K562 (cell line): ENCODE data around the gene SLC35G2. TPM values are rescaled to one million over a fixed set of nuclear protein-coding genes. Genes with fewer than 3 reads are reported as not detected.

Experiments used
- ATAC-seq: fragments of 200-7000 bp; cut with Tn5 transposase; 3 replicates; pipeline ENCODE4 v1.9.1; 2020; ENCODE audit warnings: moderate library complexity
- BruUV-seq: library from RNA; stranded (reverse); fragments of 400-500 nt; replicated peaks from 2 replicates; lab custom pipeline; 2021; lab: Mats Ljungman, UMichigan
- CTCF ChIA-PET: fragments of 300-600 bp; formaldehyde crosslinking; extraction: SDS; loops from one replicate; lab custom pipeline; 2021; ENCODE audit warnings: low intra/inter-chr PET ratio; lab: Yijun Ruan, JAX
- POLR2A ChIA-PET: fragments of 300-600, 350-650 bp; sonication (Branson Sonifier 250); formaldehyde crosslinking; extraction: SDS; loops from one replicate; lab custom pipeline; 2021; ENCODE audit warnings: antibody characterized with exemption, inconsistent platforms; lab: Yijun Ruan, JAX
- DNase-seq, 4 experiments: peaks; one replicate each; pipeline versions ENCODE4 v3.0.0 to v3.0.0-alpha.2; 2011 to 2018; ENCODE audit warnings: low spot score in 3 of 4, mixed read lengths in 3 of 4; ENCODE audit errors: extremely low read depth in 1 of 4
- FAIRE-seq: peaks from 2 replicates; lab custom pipeline; 2011; peaks lifted over from hg19 to GRCh38; lab: Jason Lieb, UNC
- H2AFZ ChIP-seq: 2 replicates; pipeline ENCODE4 v1.6.0; 2011; ENCODE audit warnings: low read depth, low read length, control low read depth, inconsistent platforms
- H3K27ac ChIP-seq: fragments of 200-600 bp; 3 replicates; pipeline ENCODE4 v1.8.0; 2011; ENCODE audit warnings: low read depth, mild to moderate bottlenecking, control low read depth, inconsistent platforms, low read length, moderate library complexity, mixed read lengths; ENCODE audit errors: extremely low read depth
- H3K27me3 ChIP-seq, 2 experiments: fragments of 300-600 bp in 1 of 2; 2 replicates in 1 of 2; 3 replicates in 1 of 2; pipeline versions ENCODE4 v1.6.0 to v1.8.0; 2011; ENCODE audit warnings: inconsistent platforms in 2 of 2, low read length in 2 of 2, mild to moderate bottlenecking in 1 of 2, mixed read lengths in 1 of 2, moderate library complexity in 1 of 2; ENCODE audit not compliant: control insufficient read depth in 2 of 2, insufficient read depth in 2 of 2
- H3K36me3 ChIP-seq: fragments of 300-600 bp; 3 replicates; pipeline ENCODE4 v1.8.0; 2011; ENCODE audit warnings: mild to moderate bottlenecking, low read length, inconsistent platforms; ENCODE audit not compliant: control insufficient read depth, insufficient read depth
- H3K4me1 ChIP-seq, 2 experiments: fragments of 200-600 bp in 1 of 2; replicated peaks in 1 of 2; 2 replicates in 1 of 2; 3 replicates in 1 of 2; pipeline versions ENCODE4 v1.5.1 to v1.8.0; 2011; ENCODE audit warnings: inconsistent platforms in 2 of 2, low read length in 2 of 2, mild to moderate bottlenecking in 1 of 2, mixed read lengths in 1 of 2, moderate library complexity in 1 of 2; ENCODE audit not compliant: control insufficient read depth in 2 of 2, insufficient read depth in 2 of 2
- H3K4me2 ChIP-seq: 2 replicates; pipeline ENCODE4 v1.6.1; 2011; ENCODE audit warnings: low read length, control low read depth, inconsistent platforms, mixed read lengths; ENCODE audit not compliant: insufficient read depth
- H3K4me3 ChIP-seq: fragments of 200-600 bp; sonication (generic), shearing (Covaris generic); 2 replicates; pipeline ENCODE4 v1.5.1; 2016; ENCODE audit warnings: control low read depth, inconsistent platforms
- H3K79me2 ChIP-seq: fragments of 200-600 bp; 3 replicates; pipeline ENCODE4 v1.8.0; 2011; ENCODE audit warnings: low read length, inconsistent platforms; ENCODE audit not compliant: control insufficient read depth, insufficient read depth
- H3K9ac ChIP-seq, 2 experiments: 2 replicates each; pipeline versions ENCODE4 v1.6.0 to v1.6.1; 2011; ENCODE audit warnings: low read depth in 2 of 2, low read length in 2 of 2, control low read depth in 1 of 2, inconsistent platforms in 1 of 2, mild to moderate bottlenecking in 1 of 2, mixed read lengths in 1 of 2; ENCODE audit not compliant: insufficient read depth in 1 of 2
- H3K9me1 ChIP-seq: one replicate; pipeline ENCODE4 v1.6.0; 2011; ENCODE audit warnings: inconsistent platforms, mild to moderate bottlenecking, low read length, moderate library complexity; ENCODE audit not compliant: control insufficient read depth, insufficient read depth
- H3K9me3 ChIP-seq: replicated peaks from 2 replicates; pipeline ENCODE4 v1.5.1; 2011; ENCODE audit warnings: low read depth, low read length, inconsistent platforms; ENCODE audit not compliant: control insufficient read depth, insufficient read depth
- H4K20me1 ChIP-seq: replicated peaks from 2 replicates; pipeline ENCODE4 v1.6.1; 2011; ENCODE audit warnings: low read length, inconsistent platforms, mixed read lengths; ENCODE audit not compliant: control insufficient read depth, insufficient read depth
- C11orf30 ChIP-seq: fragments of 450-650 bp; IDR thresholded peaks from 2 replicates; pipeline ENCODE4 v1.6.1; 2016; ENCODE audit warnings: low read depth, mild to moderate bottlenecking
- CBX2 ChIP-seq: fragments of 200-600 bp; sonication (generic); IDR thresholded peaks from one replicate; pipeline ENCODE4 v1.6.1; 2012; ENCODE audit warnings: mild to moderate bottlenecking, low read length, inconsistent platforms; ENCODE audit not compliant: insufficient read depth, poor library complexity, severe bottlenecking
- MAFF ChIP-seq: IDR thresholded peaks from 2 replicates; pipeline ENCODE4 v1.6.1; 2012; ENCODE audit warnings: low read length, improper control_type of control experiment
- MAFG ChIP-seq: fragments of 450-650 bp; conservative IDR thresholded peaks from 2 replicates; pipeline ENCODE4 v1.6.1; 2016; ENCODE audit warnings: missing genetic modification characterization, missing compliant biosample characterization
- MAFK ChIP-seq: IDR thresholded peaks from 2 replicates; pipeline ENCODE4 v1.6.1; 2011; ENCODE audit warnings: low read length, improper control_type of control experiment
- NUFIP1 ChIP-seq: fragments of 450-650 bp; IDR thresholded peaks from 2 replicates; pipeline ENCODE4 v1.6.1; 2018; ENCODE audit not compliant: partially characterized antibody
- STAT6 ChIP-seq: sonication (generic); formaldehyde crosslinking; IDR thresholded peaks from 2 replicates; pipeline ENCODE4 v1.8.1; 2023; ENCODE audit warnings: mild to moderate bottlenecking, missing genetic modification reagents
- ZFPM2 ChIP-seq: fragments of 250-450 bp; sonication (Bioruptor Pico); IDR thresholded peaks from 2 replicates; pipeline ENCODE4 v1.5.1; 2022; ENCODE audit warnings: mild to moderate bottlenecking
- ZNF146 ChIP-seq: IDR thresholded peaks from one replicate; pipeline ENCODE4 v1.6.1; 2018; ENCODE audit warnings: missing compliant biosample characterization; ENCODE audit not compliant: unreplicated experiment
- ZNF316 ChIP-seq: fragments of 450-650 bp; IDR thresholded peaks from 2 replicates; pipeline ENCODE4 v1.6.1; 2016
- WGBS: fragments of 100-300 bp; shearing (Covaris generic); methylation state at CpG from one replicate; pipeline ENCODE4 v1.1.6; 2016; ENCODE audit warnings: low coverage, mixed read lengths; ENCODE audit not compliant: insufficient coverage; ENCODE audit errors: missing lambda C conversion rate; 5-methylcytosine and 5-hydroxymethylcytosine counted together
- in situ Hi-C: fragments of 300-500 bp; cut with MboI; formaldehyde crosslinking; loops from 4 replicates; pipeline ENCODE4 v1.15.0; 2018; ENCODE audit warnings: inconsistent platforms, mixed read lengths
- intact Hi-C: fragments of 100-400 bp; cut with micrococcal nuclease; formaldehyde crosslinking; loops from 2 replicates; pipeline ENCODE4 v1.14.2; 2022
- polyA plus RNA-seq, 8 experiments: library from polyadenylated mRNA; depleted of rRNA in 4 of 8; stranded (reverse) in 5 of 8; unstranded in 3 of 8; fragments of >200 nt; fragmentation: Nextera tagmentation in 2 of 8; fragmentation: Illumina TruSeq in 1 of 8; extraction: Ambion mirVana in 2 of 8; extraction: Trizol in 1 of 8; gene quantifications; 2 replicates each; pipeline versions ENCODE4 v1.2.1 to v1.2.3, GENCODE V29; 2011 to 2014; ENCODE audit warnings: inconsistent platforms in 1 of 8, missing spikeins in 1 of 8
- total RNA-seq, 7 experiments: library from RNA; depleted of rRNA in 6 of 7; stranded (reverse); fragments of >200 nt in 6 of 7; fragmentation: Illumina TruSeq in 2 of 7; extraction: Trizol in 2 of 7; gene quantifications; 2 replicates each; pipeline versions ENCODE4 v1.2.1 to v1.2.3, GENCODE V29; 2011 to 2021; ENCODE audit warnings: low replicate concordance in 1 of 7
- TF ChIP-seq, protein P1 (sequence below): fragments of 250-450 bp; sonication (Bioruptor Pico); IDR thresholded peaks from 2 replicates; pipeline ENCODE4 v1.5.0; 2020; ENCODE audit warnings: mild to moderate bottlenecking

SLC35G2 gene
- total and polyA plus RNA-seq, 9 of the 15 experiments (the other 6 are each of a cell fraction or from before 2014, with no cell fraction given): 2.6 to 5.9 (median 3.2) TPM

GRCh38 chr3:136811701-136812100 lies 7.2 kb upstream of the SLC35G2 start (continued):
- TF ChIP-seq STAT6 (CRISPR knock-in tag) (no peak), ZNF146 (CRISPR knock-in tag) (no peak), ZFPM2 (CRISPR knock-in tag) (no peak), NUFIP1 (no peak)
- TF ChIP-seq, protein P1, sequence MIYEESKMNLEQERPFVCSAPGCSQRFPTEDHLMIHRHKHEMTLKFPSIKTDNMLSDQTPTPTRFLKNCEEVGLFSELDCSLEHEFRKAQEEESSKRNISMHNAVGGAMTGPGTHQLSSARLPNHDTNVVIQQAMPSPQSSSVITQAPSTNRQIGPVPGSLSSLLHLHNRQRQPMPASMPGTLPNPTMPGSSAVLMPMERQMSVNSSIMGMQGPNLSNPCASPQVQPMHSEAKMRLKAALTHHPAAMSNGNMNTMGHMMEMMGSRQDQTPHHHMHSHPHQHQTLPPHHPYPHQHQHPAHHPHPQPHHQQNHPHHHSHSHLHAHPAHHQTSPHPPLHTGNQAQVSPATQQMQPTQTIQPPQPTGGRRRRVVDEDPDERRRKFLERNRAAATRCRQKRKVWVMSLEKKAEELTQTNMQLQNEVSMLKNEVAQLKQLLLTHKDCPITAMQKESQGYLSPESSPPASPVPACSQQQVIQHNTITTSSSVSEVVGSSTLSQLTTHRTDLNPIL: no peak

DNA sequence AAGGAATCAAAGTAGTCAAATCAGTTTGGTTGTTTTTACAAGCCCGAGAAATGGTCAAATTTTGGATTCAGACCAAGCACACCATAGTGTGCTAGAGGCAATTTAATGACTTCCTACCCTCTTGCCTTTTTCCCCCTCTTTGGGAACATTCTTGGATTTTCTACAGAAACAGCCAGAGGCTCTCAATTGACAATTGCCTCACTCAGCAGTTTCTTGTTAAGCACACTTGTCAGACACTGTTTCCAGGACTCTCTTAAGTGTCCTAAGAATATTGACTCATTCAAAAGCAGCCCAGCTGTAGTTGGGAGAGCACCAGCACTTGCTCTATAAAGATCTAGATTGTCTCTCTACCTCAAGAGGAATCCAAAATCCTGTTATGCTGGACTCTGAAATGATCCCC lies 1.5 kb upstream of the SLC35G2 start:
- ChIA-PET CTCF (interaction anchor here (1.0 kb wide), 1 partner anchor 64 kb away, joined by 3 read pairs; no protein-coding TSS in a partner anchor), POLR2A (interaction anchor here (0.8 kb wide), 1 partner anchor 12 kb away, joined by 3 read pairs; no protein-coding TSS in a partner anchor)
- FAIRE-seq: no peak
- no peaks in the 10 kb centered on the region; the same call in 2 of the 3 replicates for H3K79me2 ChIP-seq
- H2AFZ ChIP-seq: no peak overlapping the region
- no peaks in the 10 kb centered on the region for H4K20me1 ChIP-seq
- H3K4me1 ChIP-seq: peaks cover 2 to 17% of the 10 kb centered on the region in 2 experiments; a peak in 4 of 5 replicates
- H3K27me3 ChIP-seq: no peaks in the 10 kb centered on the region
- no peak overlapping the region for H3K4me2 ChIP-seq
- H3K27ac ChIP-seq: no peak overlapping the region
- ATAC-seq: no peak
- H3K9me1 ChIP-seq: no peaks in the 10 kb centered on the region
- no peak overlapping the region for H3K9ac ChIP-seq
- WGBS: 38% methylated on average over 1 of the region's 1 CpG
- BruUV-seq: no TSS peak
- TF ChIP-seq MAFG (tag): peak; percentile 50; the same call in 1 of the 2 replicates
- peak; percentile 49 for TF ChIP-seq MAFF
- TF ChIP-seq MAFK: peak; percentile 55; the same call in 1 of the 2 replicates
- TF ChIP-seq ZNF316: peak; percentile 82
- no peak for TF ChIP-seq CBX2
- peak; percentile 68; the same call in 1 of the 2 replicates for TF ChIP-seq C11orf30
- in situ Hi-C loops (no loop called here), intact Hi-C loops (no loop called here)
- DNase-seq: no peak
- H3K9me3 ChIP-seq: no peaks in the 10 kb centered on the region
- H3K36me3 ChIP-seq: no peaks in the 10 kb centered on the region; the same call in 2 of the 3 replicates
- H3K4me3 ChIP-seq: no peak overlapping the region
